ENCODE measurements around the gene GPR78. TPM values are rescaled to one million over a fixed set of nuclear protein-coding genes. Genes with fewer than 3 reads are reported as not detected.

The GPR78 gene
- total and polyA plus RNA-seq, 2 of the 4 experiments (the other 2 are of a cell fraction): under 0.01 to 0.10 TPM

DNA sequence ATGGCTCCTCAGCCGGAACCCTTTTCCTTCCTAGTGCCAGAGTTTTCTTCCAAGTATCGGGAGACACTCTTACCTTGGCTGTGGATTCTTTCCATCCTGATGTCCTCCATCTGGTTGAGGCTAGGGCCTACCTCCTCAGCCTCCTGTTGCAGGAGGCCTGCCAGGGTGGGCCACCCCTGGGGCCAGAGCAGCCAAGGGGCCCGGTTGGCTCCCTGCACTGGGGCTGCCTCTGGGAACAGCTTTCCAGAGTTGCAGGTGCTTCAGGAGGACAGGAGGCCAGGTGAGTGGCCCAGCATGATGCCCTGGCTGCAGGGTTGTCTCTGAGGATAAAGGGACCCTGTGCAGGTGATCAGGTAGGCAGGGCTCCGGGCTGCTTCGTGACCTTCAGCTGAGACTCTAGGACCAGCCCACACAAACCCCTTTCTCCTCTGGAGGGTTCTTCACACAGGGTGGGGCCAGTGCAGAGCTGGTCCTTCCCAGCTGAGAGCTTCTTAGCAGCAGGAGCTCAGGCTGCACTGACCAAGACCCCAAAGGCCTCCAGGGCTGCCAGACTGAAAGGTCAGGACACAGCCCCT, 5.3 kb upstream of the GPR78 start:
- H3K14ac ChIP-seq (replicated peaks; ENCODE audit: low read depth, low read length): no peak overlapping the region
- H3K27ac ChIP-seq (ENCODE audit: insufficient read depth, low read length): no peak overlapping the region
- no peak overlapping the region for H2BK20ac ChIP-seq (ENCODE audit: low read depth, low read length)
- no peak overlapping the region for H2AFZ ChIP-seq (replicated peaks; ENCODE audit: low read length, poor library complexity)
- no peaks in the 10 kb centered on the region for H3K36me3 ChIP-seq (ENCODE audit: control insufficient read depth, insufficient read depth, low read length)
- POLR2A ChIA-PET (ENCODE audit: unreplicated experiment): no interaction called here
- H3K79me1 ChIP-seq (ENCODE audit: low read depth in 1 of 2, low read length in 2 of 2): no peaks in the 10 kb centered on the region
- H2BK5ac ChIP-seq (ENCODE audit: low read depth, low read length, poor library complexity, severe bottlenecking): no peak overlapping the region
- no TSS peak for BruUV-seq (replicated peaks)
- no peak for TF ChIP-seq CHD1 (IDR thresholded peaks at IDR 0.05; ENCODE audit: low read depth, low read length)
- TF ChIP-seq RFX5 (IDR thresholded peaks at IDR 0.05; ENCODE audit: low read depth, low read length): no peak
- no peak for TF ChIP-seq POLR2A (IDR thresholded peaks at IDR 0.05; ENCODE audit: low read depth, low read length)
- TF ChIP-seq FOS (IDR thresholded peaks at IDR 0.05; ENCODE audit: low read depth, low read length): no peak
- no peak for TF ChIP-seq RAD21 (IDR thresholded peaks at IDR 0.05; ENCODE audit: low read length)
- TF ChIP-seq, protein P1, sequence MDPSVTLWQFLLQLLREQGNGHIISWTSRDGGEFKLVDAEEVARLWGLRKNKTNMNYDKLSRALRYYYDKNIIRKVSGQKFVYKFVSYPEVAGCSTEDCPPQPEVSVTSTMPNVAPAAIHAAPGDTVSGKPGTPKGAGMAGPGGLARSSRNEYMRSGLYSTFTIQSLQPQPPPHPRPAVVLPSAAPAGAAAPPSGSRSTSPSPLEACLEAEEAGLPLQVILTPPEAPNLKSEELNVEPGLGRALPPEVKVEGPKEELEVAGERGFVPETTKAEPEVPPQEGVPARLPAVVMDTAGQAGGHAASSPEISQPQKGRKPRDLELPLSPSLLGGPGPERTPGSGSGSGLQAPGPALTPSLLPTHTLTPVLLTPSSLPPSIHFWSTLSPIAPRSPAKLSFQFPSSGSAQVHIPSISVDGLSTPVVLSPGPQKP (IDR thresholded peaks at IDR 0.05; ENCODE audit: borderline replicate concordance, low read depth, low read length): no peak
- no peak for TF ChIP-seq NFE2L2 (IDR thresholded peaks at IDR 0.05; ENCODE audit: low read depth, low read length)
- TF ChIP-seq CEBPB (IDR thresholded peaks at IDR 0.05; ENCODE audit: low read depth, low read length): no peak
- TF ChIP-seq BHLHE40 (IDR thresholded peaks at IDR 0.05; ENCODE audit: low read depth, low read length): no peak
- TF ChIP-seq RCOR1 (IDR thresholded peaks at IDR 0.05; ENCODE audit: insufficient replicate concordance, low read length): no peak
- no peak for TF ChIP-seq SMC3 (IDR thresholded peaks at IDR 0.05; ENCODE audit: low read depth, low read length)
- TF ChIP-seq CTCF (conservative IDR thresholded peaks at IDR 0.05; ENCODE audit: low read depth, low read length): no peak
- TF ChIP-seq MXI1 (IDR thresholded peaks at IDR 0.05; ENCODE audit: borderline replicate concordance, low read depth, low read length): no peak
- no peak for TF ChIP-seq MAFK (IDR thresholded peaks at IDR 0.05; ENCODE audit: low read depth, low read length)
- no peak overlapping the region for H4K91ac ChIP-seq (ENCODE audit: insufficient read depth, low read depth, low read length)
- CTCF ChIA-PET: no interaction called here
- H3K9me3 ChIP-seq (ENCODE audit: control insufficient read depth, insufficient read depth, low read length): no peaks in the 10 kb centered on the region
- WGBS, 2 experiments (ENCODE audit: extremely low coverage in 2 of 2, insufficient read length in 1 of 2): no CpG with 5 or more reads among the region's 5 CpGs
- H3K4me2 ChIP-seq (ENCODE audit: low read depth, low read length): no peak overlapping the region
- intact Hi-C loops (cut with micrococcal nuclease): no loop called here
- H3K4me1 ChIP-seq (ENCODE audit: control insufficient read depth, insufficient read depth, low read length): no peaks in the 10 kb centered on the region
- H3K4me3 ChIP-seq (ENCODE audit: insufficient read depth, low read depth, low read length): no peak overlapping the region
- H2BK120ac ChIP-seq (ENCODE audit: low read depth, low read length): no peak overlapping the region
- H3K9ac ChIP-seq (ENCODE audit: low read depth, low read length): no peak overlapping the region
- H3K9me1 ChIP-seq (ENCODE audit: insufficient read depth, low read length): no peaks in the 10 kb centered on the region
- ATAC-seq (ENCODE audit: low read depth) (no peak), DNase-seq (no peak)
- no peak overlapping the region for H3K23ac ChIP-seq (ENCODE audit: low read depth, low read length)
- no peaks in the 10 kb centered on the region; the same call in 1 of the 2 replicates for H4K20me1 ChIP-seq (ENCODE audit: insufficient read depth, low read length)
- no peak overlapping the region for H4K8ac ChIP-seq (ENCODE audit: low read depth in 2 of 2, low read length in 2 of 2)
- no peak overlapping the region for H3K56ac ChIP-seq (ENCODE audit: extremely low read depth, insufficient read depth, low read length)
- no peak overlapping the region for H3K4ac ChIP-seq (ENCODE audit: low read depth, low read length)
- H2AK5ac ChIP-seq (ENCODE audit: low read depth, low read length): no peak overlapping the region
- no peak overlapping the region for H4K5ac ChIP-seq (ENCODE audit: low read depth, low read length)
- dilution Hi-C loops (cut with HindIII; ENCODE audit: low sequenced_read_pairs, unreplicated experiment): no loop called here
- peaks cover 50% of the 10 kb centered on the region for H3K27me3 ChIP-seq (ENCODE audit: control insufficient read depth, insufficient read depth, low read length)
- H2AK9ac ChIP-seq (replicated peaks; ENCODE audit: low read depth, low read length, poor library complexity): no peak overlapping the region
- no peak overlapping the region for H3K18ac ChIP-seq (ENCODE audit: low read depth, low read length)
- in situ Hi-C loops (cut with MboI; ENCODE audit: low sequenced_read_pairs): no loop called here
- no peak overlapping the region for H2BK15ac ChIP-seq (ENCODE audit: low read depth, low read length)

All from IMR-90 (cell line).